HCT116 (cell line): ENCODE measurements around the gene SCG5. TPM values are rescaled to one million over a fixed set of nuclear protein-coding genes. Genes with fewer than 3 reads are reported as not detected.

Experiments
- ATAC-seq: fragments of 200-7000 bp; cut with Tn5 transposase; 2 replicates; pipeline ENCODE4 v1.9.1; 2020; ENCODE audit warnings: mild to moderate bottlenecking, moderate library complexity
- BruUV-seq: library from RNA; stranded (reverse); fragments of 400-500 nt; replicated peaks from 2 replicates; lab custom pipeline; 2021; lab: Mats Ljungman, UMichigan
- CTCF ChIA-PET: fragments of 300-600 bp; sonication (Branson Sonifier 250); formaldehyde crosslinking; loops from one replicate; lab custom pipeline; 2021; ENCODE audit warnings: antibody characterized with exemption; lab: Charles Lee
- POLR2A ChIA-PET: fragments of 300-600, 350-600 bp; sonication (Branson Sonifier 250); formaldehyde crosslinking; loops from one replicate; lab custom pipeline; 2021; ENCODE audit warnings: antibody characterized with exemption; lab: Charles Lee
- RAD21 ChIA-PET, 2 experiments: fragments of 300-600 bp; sonication (Branson Sonifier 250); formaldehyde crosslinking; loops; one replicate each; lab custom pipeline; 2023; ENCODE audit warnings: low total read pairs in 2 of 2; ENCODE audit not compliant: uncharacterized antibody in 2 of 2, unreplicated experiment in 2 of 2, low non-redundant PET in 1 of 2; lab: Charles Lee
- DNase-seq: peaks from one replicate; pipeline ENCODE4 v3.0.0-alpha.2; 2010; ENCODE audit warnings: low read depth, low spot score
- H2AFZ ChIP-seq: fragments of 200-600 bp; shearing (Covaris generic), sonication (generic); 2 replicates; pipeline ENCODE4 v1.6.1; 2017; ENCODE audit warnings: low read depth, mixed run types, mixed read lengths, antibody characterized with exemption, low read length; ENCODE audit not compliant: poor library complexity, severe bottlenecking
- H3K27ac ChIP-seq: 2 replicates; pipeline ENCODE4 v1.5.1; 2012; ENCODE audit warnings: low read depth, low read length
- H3K27me3 ChIP-seq: fragments of 200-600 bp; sonication (generic); 2 replicates; pipeline ENCODE4 v1.6.1; 2016; ENCODE audit warnings: mixed run types, low read length, mixed read lengths; ENCODE audit not compliant: insufficient read depth
- H3K36me3 ChIP-seq, 2 experiments: fragments of 200-500 bp in 1 of 2; fragments of 200-600 bp in 1 of 2; sonication (Bioruptor generic) in 1 of 2; sonication (generic) in 1 of 2; 2 replicates each; pipeline versions ENCODE4 v1.5.1 to v1.6.1; 2014 to 2016; ENCODE audit warnings: low read length in 2 of 2, inconsistent platforms in 1 of 2, mixed read lengths in 1 of 2, mixed run types in 1 of 2; ENCODE audit not compliant: insufficient read depth in 2 of 2, control insufficient read depth in 1 of 2
- H3K4me1 ChIP-seq, 2 experiments: fragments of 200-600 bp in 1 of 2; sonication (generic) in 1 of 2; 2 replicates each; pipeline versions ENCODE4 v1.5.1 to v1.6.1; 2012 to 2017; ENCODE audit warnings: low read length in 2 of 2, inconsistent platforms in 1 of 2, mild to moderate bottlenecking in 1 of 2, mixed read lengths in 1 of 2, mixed run types in 1 of 2, moderate library complexity in 1 of 2; ENCODE audit not compliant: insufficient read depth in 2 of 2, control insufficient read depth in 1 of 2
- H3K4me2 ChIP-seq: fragments of 200-600 bp; sonication (generic); 2 replicates; pipeline ENCODE4 v1.6.1; 2017; ENCODE audit warnings: mixed run types, low read length, mixed read lengths
- H3K4me3 ChIP-seq, 2 experiments: fragments of 200-600 bp in 1 of 2; sonication (generic) in 1 of 2; replicated peaks in 1 of 2; 2 replicates each; pipeline ENCODE4 v1.5.1; 2011 to 2016; ENCODE audit warnings: low read length in 2 of 2, control low read depth in 1 of 2, low read depth in 1 of 2, mild to moderate bottlenecking in 1 of 2, mixed read lengths in 1 of 2, mixed run types in 1 of 2
- H3K79me2 ChIP-seq: fragments of 200-600 bp; sonication (generic); 2 replicates; pipeline ENCODE4 v1.6.1; 2017; ENCODE audit warnings: mild to moderate bottlenecking, mixed run types, low read length, moderate library complexity, mixed read lengths; ENCODE audit not compliant: insufficient read depth
- H3K9ac ChIP-seq: fragments of 200-600 bp; sonication (generic); 2 replicates; pipeline ENCODE4 v1.6.1; 2016; ENCODE audit warnings: low read length, mixed read lengths
- H3K9me2 ChIP-seq: fragments of 200-600 bp; sonication (generic), shearing (Covaris generic); 2 replicates; pipeline ENCODE4 v1.6.1; 2017; ENCODE audit warnings: mixed run types, mild to moderate bottlenecking, moderate library complexity; ENCODE audit not compliant: insufficient read depth
- H3K9me3 ChIP-seq, 2 experiments: fragments of 200-500 bp in 1 of 2; fragments of 200-600 bp in 1 of 2; sonication (Bioruptor generic) in 1 of 2; sonication (generic) in 1 of 2; 2 replicates each; pipeline ENCODE4 v1.6.1; 2014 to 2017; ENCODE audit warnings: low read length in 2 of 2, mixed read lengths in 2 of 2, inconsistent platforms in 1 of 2, low read depth in 1 of 2, mild to moderate bottlenecking in 1 of 2, mixed run types in 1 of 2, moderate library complexity in 1 of 2; ENCODE audit not compliant: control insufficient read depth in 1 of 2, insufficient read depth in 1 of 2
- H4K20me1 ChIP-seq: fragments of 200-600 bp; sonication (generic), shearing (Covaris generic); 2 replicates; pipeline ENCODE4 v1.6.1; 2017; ENCODE audit warnings: mixed run types, mild to moderate bottlenecking, moderate library complexity; ENCODE audit not compliant: insufficient read depth
- ELF1 ChIP-seq: IDR thresholded peaks from 2 replicates; pipeline ENCODE4 v1.6.1; 2012; ENCODE audit warnings: low read depth, borderline replicate concordance
- EZH2 ChIP-seq: fragments of 200-600 bp; sonication (generic); IDR thresholded peaks from 2 replicates; pipeline ENCODE4 v1.6.1; 2017; ENCODE audit warnings: antibody characterized with exemption, mixed run types
- RAD21 ChIP-seq: IDR thresholded peaks from 2 replicates; pipeline ENCODE4 v1.6.1; 2012; ENCODE audit warnings: low read depth, mild to moderate bottlenecking
- SIN3A ChIP-seq: IDR thresholded peaks from 2 replicates; pipeline ENCODE4 v1.6.1; 2012; ENCODE audit warnings: low read depth
- intact Hi-C: fragments of 100-400 bp; cut with micrococcal nuclease; formaldehyde crosslinking; loops from 2 replicates; pipeline ENCODE4 v1.10.0; 2022
- total RNA-seq: library from RNA; stranded (reverse); gene quantifications from one replicate; pipeline ENCODE4 v1.2.1, GENCODE V29; 2021; ENCODE audit not compliant: unreplicated experiment
- TF ChIP-seq, protein P1 (sequence below): IDR thresholded peaks from 2 replicates; pipeline ENCODE4 v1.6.1; 2012
- TF ChIP-seq, protein P2 (sequence below): IDR thresholded peaks from 2 replicates; pipeline ENCODE4 v1.6.1; 2012; ENCODE audit warnings: low read depth
- TF ChIP-seq, protein P3 (sequence below), 3 experiments: fragments of 200-600 bp in 1 of 3; sonication (generic) in 1 of 3; IDR thresholded peaks in 2 of 3; conservative IDR thresholded peaks in 1 of 3; 2 replicates each; pipeline ENCODE4 v1.5.1; 2012 to 2017; ENCODE audit warnings: low read depth in 2 of 3, low read length in 2 of 3, antibody characterized with exemption in 1 of 3, borderline replicate concordance in 1 of 3, control low read depth in 1 of 3, mild to moderate bottlenecking in 1 of 3, mixed read lengths in 1 of 3, mixed run types in 1 of 3, moderate library complexity in 1 of 3; ENCODE audit not compliant: insufficient read depth in 1 of 3

The SCG5 gene
- total RNA-seq, 1 experiment from 2014 or later: 1.7 TPM

DNA sequence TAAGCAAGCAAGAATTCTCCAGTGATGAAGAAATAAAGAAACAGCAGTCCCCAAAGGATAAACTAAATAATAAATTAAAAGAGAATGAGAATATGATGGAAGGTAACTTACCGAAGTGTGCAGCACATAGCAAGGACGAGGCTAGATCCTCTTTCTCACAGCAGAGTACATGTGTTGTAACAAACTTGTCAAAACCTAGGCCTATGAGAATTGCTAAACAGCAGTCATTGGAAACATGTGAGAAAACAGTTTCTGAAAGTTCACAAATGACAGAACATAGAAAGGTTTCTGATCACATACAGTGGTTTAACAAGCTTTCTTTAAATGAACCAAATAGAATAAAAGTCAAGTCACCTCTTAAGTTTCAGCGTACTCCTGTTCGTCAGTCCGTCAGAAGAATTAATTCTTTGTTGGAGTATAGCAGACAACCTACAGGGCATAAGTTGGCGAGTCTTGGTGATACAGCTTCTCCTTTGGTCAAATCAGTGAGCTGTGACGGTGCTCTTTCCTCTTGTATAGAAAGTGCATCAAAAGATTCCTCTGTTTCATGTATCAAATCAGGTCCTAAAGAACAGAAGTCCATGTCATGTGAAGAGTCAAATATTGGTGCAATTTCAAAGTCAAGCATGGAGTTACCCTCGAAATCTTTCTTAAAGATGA lies 4.5 kb upstream of the SCG5 start:
- TF ChIP-seq EZH2 (no peak), ELF1 (no peak), RAD21 (no peak), SIN3A (no peak)
- TF ChIP-seq, protein P1, sequence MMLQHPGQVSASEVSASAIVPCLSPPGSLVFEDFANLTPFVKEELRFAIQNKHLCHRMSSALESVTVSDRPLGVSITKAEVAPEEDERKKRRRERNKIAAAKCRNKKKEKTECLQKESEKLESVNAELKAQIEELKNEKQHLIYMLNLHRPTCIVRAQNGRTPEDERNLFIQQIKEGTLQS: no peak
- TF ChIP-seq, protein P2, sequence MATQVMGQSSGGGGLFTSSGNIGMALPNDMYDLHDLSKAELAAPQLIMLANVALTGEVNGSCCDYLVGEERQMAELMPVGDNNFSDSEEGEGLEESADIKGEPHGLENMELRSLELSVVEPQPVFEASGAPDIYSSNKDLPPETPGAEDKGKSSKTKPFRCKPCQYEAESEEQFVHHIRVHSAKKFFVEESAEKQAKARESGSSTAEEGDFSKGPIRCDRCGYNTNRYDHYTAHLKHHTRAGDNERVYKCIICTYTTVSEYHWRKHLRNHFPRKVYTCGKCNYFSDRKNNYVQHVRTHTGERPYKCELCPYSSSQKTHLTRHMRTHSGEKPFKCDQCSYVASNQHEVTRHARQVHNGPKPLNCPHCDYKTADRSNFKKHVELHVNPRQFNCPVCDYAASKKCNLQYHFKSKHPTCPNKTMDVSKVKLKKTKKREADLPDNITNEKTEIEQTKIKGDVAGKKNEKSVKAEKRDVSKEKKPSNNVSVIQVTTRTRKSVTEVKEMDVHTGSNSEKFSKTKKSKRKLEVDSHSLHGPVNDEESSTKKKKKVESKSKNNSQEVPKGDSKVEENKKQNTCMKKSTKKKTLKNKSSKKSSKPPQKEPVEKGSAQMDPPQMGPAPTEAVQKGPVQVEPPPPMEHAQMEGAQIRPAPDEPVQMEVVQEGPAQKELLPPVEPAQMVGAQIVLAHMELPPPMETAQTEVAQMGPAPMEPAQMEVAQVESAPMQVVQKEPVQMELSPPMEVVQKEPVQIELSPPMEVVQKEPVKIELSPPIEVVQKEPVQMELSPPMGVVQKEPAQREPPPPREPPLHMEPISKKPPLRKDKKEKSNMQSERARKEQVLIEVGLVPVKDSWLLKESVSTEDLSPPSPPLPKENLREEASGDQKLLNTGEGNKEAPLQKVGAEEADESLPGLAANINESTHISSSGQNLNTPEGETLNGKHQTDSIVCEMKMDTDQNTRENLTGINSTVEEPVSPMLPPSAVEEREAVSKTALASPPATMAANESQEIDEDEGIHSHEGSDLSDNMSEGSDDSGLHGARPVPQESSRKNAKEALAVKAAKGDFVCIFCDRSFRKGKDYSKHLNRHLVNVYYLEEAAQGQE: no peak
- TF ChIP-seq, protein P3, sequence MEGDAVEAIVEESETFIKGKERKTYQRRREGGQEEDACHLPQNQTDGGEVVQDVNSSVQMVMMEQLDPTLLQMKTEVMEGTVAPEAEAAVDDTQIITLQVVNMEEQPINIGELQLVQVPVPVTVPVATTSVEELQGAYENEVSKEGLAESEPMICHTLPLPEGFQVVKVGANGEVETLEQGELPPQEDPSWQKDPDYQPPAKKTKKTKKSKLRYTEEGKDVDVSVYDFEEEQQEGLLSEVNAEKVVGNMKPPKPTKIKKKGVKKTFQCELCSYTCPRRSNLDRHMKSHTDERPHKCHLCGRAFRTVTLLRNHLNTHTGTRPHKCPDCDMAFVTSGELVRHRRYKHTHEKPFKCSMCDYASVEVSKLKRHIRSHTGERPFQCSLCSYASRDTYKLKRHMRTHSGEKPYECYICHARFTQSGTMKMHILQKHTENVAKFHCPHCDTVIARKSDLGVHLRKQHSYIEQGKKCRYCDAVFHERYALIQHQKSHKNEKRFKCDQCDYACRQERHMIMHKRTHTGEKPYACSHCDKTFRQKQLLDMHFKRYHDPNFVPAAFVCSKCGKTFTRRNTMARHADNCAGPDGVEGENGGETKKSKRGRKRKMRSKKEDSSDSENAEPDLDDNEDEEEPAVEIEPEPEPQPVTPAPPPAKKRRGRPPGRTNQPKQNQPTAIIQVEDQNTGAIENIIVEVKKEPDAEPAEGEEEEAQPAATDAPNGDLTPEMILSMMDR (IDR thresholded peaks at IDR 0.05 in 2 of 3, conservative IDR thresholded peaks at IDR 0.05 in 1 of 3; ENCODE audit: borderline replicate concordance in 1 of 3, insufficient read depth in 1 of 3, low read depth in 2 of 3, low read length in 2 of 3): no peak
- Histone ChIP-seq H3K27me3 (no peaks in the 10 kb centered on the region), H3K27ac (no peak overlapping the region), H3K9me3 (no peaks in the 10 kb centered on the region), H3K4me1 (no peaks in the 10 kb centered on the region), H3K4me3 (no peak overlapping the region), H3K79me2 (peaks cover 37% of the 10 kb centered on the region), H3K36me3 (peaks cover 66 to 68% of the 10 kb centered on the region in 2 experiments), H3K4me2 (no peak overlapping the region), H3K9ac (no peak overlapping the region), H2AFZ (no peak overlapping the region), H3K9me2 (no peaks in the 10 kb centered on the region), H4K20me1 (no peaks in the 10 kb centered on the region)
- ATAC-seq (no peak), DNase-seq (no peak)
- ChIA-PET CTCF (no interaction called here), POLR2A (no interaction called here), RAD21 (no interaction called here)
- intact Hi-C loops: no loop called here
- BruUV-seq: no TSS peak
